A673 (cell line): ENCODE data around the gene SCML2.

ENCODE experiments used
- EZH2 ChIP-seq: fragments of 200-600 bp; sonication (generic); IDR thresholded peaks from 2 replicates; pipeline ENCODE4 v1.6.1; 2017; ENCODE audit warnings: borderline replicate concordance, low read depth, mild to moderate bottlenecking, mixed read lengths, antibody characterized with exemption, low read length; ENCODE audit not compliant: poor library complexity, severe bottlenecking
- TF ChIP-seq, protein P1 (sequence below): fragments of 300-800, 200-600 bp; sonication (generic); conservative IDR thresholded peaks from 2 replicates; pipeline ENCODE4 v1.5.1; 2017; ENCODE audit warnings: low read depth, mild to moderate bottlenecking, antibody characterized with exemption, low read length, moderate library complexity, mixed read lengths

DNA sequence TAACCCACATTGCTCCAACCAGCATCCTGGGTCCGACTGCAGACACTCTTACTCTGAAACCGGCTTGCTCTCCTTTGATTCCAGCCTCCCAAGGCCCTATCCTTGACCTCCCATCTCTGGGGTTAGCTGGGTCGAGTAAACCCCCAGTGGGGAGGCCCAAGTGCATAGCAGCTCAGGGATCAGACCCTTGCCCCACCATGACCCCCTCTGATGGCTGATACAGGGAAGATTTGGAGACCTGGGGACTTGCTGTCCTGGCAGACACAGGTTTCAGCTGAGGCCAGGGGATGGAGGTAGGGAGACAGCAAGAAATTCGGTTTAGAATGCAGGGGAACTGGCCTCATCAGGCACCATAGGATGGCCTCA is 47.3 kb upstream of the SCML2 start:
- TF ChIP-seq, protein P1, sequence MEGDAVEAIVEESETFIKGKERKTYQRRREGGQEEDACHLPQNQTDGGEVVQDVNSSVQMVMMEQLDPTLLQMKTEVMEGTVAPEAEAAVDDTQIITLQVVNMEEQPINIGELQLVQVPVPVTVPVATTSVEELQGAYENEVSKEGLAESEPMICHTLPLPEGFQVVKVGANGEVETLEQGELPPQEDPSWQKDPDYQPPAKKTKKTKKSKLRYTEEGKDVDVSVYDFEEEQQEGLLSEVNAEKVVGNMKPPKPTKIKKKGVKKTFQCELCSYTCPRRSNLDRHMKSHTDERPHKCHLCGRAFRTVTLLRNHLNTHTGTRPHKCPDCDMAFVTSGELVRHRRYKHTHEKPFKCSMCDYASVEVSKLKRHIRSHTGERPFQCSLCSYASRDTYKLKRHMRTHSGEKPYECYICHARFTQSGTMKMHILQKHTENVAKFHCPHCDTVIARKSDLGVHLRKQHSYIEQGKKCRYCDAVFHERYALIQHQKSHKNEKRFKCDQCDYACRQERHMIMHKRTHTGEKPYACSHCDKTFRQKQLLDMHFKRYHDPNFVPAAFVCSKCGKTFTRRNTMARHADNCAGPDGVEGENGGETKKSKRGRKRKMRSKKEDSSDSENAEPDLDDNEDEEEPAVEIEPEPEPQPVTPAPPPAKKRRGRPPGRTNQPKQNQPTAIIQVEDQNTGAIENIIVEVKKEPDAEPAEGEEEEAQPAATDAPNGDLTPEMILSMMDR = no peak
- TF ChIP-seq EZH2 = no peak
